Osteoblast (primary cell): ENCODE results near the gene CDIP1. TPM values are rescaled to one million over a fixed set of nuclear protein-coding genes. Genes with fewer than 3 reads are reported as not detected.

Source experiments
- DNase-seq: peaks from one replicate; pipeline ENCODE4 v3.0.0; 2011; ENCODE audit warnings: low spot score, mixed read lengths; ENCODE audit not compliant: insufficient read length; ENCODE audit errors: missing footprints
- H2AFZ ChIP-seq: 2 replicates; pipeline ENCODE4 v1.6.0; 2011; ENCODE audit warnings: mild to moderate bottlenecking, low read length
- H3K27ac ChIP-seq: 2 replicates; pipeline ENCODE4 v1.5.1; 2011; ENCODE audit warnings: mild to moderate bottlenecking, low read depth, low read length, moderate library complexity
- H3K27me3 ChIP-seq: 2 replicates; pipeline ENCODE4 v1.6.0; 2012; ENCODE audit warnings: mild to moderate bottlenecking, control low read depth, inconsistent platforms, low read length, moderate library complexity; ENCODE audit not compliant: insufficient read depth
- H3K36me3 ChIP-seq: 2 replicates; pipeline ENCODE4 v1.5.1; 2011; ENCODE audit warnings: mild to moderate bottlenecking, low read length, control low read depth, moderate library complexity; ENCODE audit not compliant: insufficient read depth
- H3K4me1 ChIP-seq: 2 replicates; pipeline ENCODE4 v1.5.1; 2011; ENCODE audit warnings: mild to moderate bottlenecking, low read length, control low read depth, moderate library complexity; ENCODE audit not compliant: insufficient read depth
- H3K4me2 ChIP-seq: 2 replicates; pipeline ENCODE4 v1.6.0; 2011; ENCODE audit warnings: mild to moderate bottlenecking, low read length; ENCODE audit not compliant: insufficient read depth
- H3K4me3 ChIP-seq: fragments of 200-600 bp; sonication (generic); 3 replicates; pipeline ENCODE4 v1.5.1; 2012; ENCODE audit warnings: mild to moderate bottlenecking, low read length, inconsistent platforms; ENCODE audit not compliant: insufficient read depth
- H3K79me2 ChIP-seq: 2 replicates; pipeline ENCODE4 v1.6.0; 2012; ENCODE audit warnings: mild to moderate bottlenecking, low read length, control low read depth, inconsistent platforms; ENCODE audit not compliant: insufficient read depth
- H3K9me3 ChIP-seq: 2 replicates; pipeline ENCODE4 v1.5.1; 2011; ENCODE audit warnings: low read depth, low read length, control low read depth
- H4K20me1 ChIP-seq: 2 replicates; pipeline ENCODE4 v1.6.0; 2012; ENCODE audit warnings: mild to moderate bottlenecking, low read length, control low read depth; ENCODE audit not compliant: insufficient read depth
- total RNA-seq: library from RNA; depleted of rRNA; stranded (reverse); fragments of >200 nt; gene quantifications from 2 replicates; pipeline ENCODE4 v1.2.3, GENCODE V29; 2012
- TF ChIP-seq, protein P1 (sequence below): IDR thresholded peaks from 2 replicates; pipeline ENCODE4 v1.5.1; 2011; ENCODE audit warnings: mild to moderate bottlenecking, low read depth, low read length, moderate library complexity; ENCODE audit errors: extremely low read depth

Gene CDIP1
- total RNA-seq, 1 donor: 10.5 TPM

DNA sequence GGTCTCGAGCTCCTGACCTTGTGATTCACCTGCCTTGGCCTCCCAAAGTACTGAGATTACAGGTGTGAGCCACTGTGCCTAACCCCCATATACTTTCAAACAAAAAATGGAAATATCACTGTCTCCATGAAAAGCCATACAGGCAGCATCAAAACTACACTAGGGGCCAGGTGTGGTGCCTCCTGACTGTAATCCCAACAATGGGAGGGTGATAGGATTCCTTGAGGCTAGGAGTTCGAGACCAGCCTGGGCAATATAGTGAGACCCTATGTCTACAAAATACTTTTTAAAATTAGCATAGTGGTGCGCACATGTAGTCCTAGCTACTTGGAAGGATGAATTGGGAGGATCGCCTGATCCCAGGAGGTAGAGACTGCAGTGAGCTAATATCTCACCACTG lies 46.7 kb downstream of the CDIP1 start:
- DNase-seq: no peak
- H3K36me3 ChIP-seq: peaks cover 2% of the 10 kb centered on the region
- no peaks in the 10 kb centered on the region for H3K9me3 ChIP-seq
- H3K27me3 ChIP-seq: no peaks in the 10 kb centered on the region
- no peak overlapping the region for H3K4me2 ChIP-seq
- H3K27ac ChIP-seq: no peak overlapping the region
- peaks cover 50% of the 10 kb centered on the region for H3K4me1 ChIP-seq
- H3K79me2 ChIP-seq: peaks cover 52% of the 10 kb centered on the region
- no peak overlapping the region for H2AFZ ChIP-seq
- peaks cover 22% of the 10 kb centered on the region for H4K20me1 ChIP-seq
- TF ChIP-seq, protein P1, sequence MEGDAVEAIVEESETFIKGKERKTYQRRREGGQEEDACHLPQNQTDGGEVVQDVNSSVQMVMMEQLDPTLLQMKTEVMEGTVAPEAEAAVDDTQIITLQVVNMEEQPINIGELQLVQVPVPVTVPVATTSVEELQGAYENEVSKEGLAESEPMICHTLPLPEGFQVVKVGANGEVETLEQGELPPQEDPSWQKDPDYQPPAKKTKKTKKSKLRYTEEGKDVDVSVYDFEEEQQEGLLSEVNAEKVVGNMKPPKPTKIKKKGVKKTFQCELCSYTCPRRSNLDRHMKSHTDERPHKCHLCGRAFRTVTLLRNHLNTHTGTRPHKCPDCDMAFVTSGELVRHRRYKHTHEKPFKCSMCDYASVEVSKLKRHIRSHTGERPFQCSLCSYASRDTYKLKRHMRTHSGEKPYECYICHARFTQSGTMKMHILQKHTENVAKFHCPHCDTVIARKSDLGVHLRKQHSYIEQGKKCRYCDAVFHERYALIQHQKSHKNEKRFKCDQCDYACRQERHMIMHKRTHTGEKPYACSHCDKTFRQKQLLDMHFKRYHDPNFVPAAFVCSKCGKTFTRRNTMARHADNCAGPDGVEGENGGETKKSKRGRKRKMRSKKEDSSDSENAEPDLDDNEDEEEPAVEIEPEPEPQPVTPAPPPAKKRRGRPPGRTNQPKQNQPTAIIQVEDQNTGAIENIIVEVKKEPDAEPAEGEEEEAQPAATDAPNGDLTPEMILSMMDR: no peak
- no peak overlapping the region for H3K4me3 ChIP-seq

DNA sequence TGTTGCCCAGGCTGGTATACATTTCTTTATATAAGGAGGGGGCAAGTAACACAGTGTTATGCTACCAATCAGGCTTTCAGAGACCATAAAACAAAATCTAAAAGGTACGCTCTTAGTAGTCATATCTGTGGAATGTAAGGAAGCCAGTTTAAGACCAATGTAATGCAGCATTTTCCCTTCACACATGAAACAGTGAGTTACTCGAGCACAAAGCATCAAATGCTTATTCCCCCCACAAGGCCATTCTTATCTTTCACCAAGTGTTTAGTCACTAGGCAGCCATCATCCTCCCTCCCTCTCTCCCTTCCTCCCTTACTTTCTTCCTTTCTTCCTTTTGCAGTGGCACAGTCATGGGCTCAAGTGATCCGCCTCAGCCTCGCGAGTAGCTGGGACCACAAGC lies 49.5 kb downstream of the CDIP1 start:
- DNase-seq: peak; percentile 86
- H2AFZ ChIP-seq: no peak overlapping the region
- H3K4me3 ChIP-seq: no peak overlapping the region
- peaks cover 9% of the 10 kb centered on the region for H4K20me1 ChIP-seq
- peak overlapping the region; percentile 56 for H3K4me2 ChIP-seq
- H3K27me3 ChIP-seq: no peaks in the 10 kb centered on the region
- peaks cover 22% of the 10 kb centered on the region for H3K4me1 ChIP-seq
- TF ChIP-seq, protein P1: no peak
- H3K79me2 ChIP-seq: peaks cover 57% of the 10 kb centered on the region
- no peaks in the 10 kb centered on the region for H3K9me3 ChIP-seq
- peaks cover 9% of the 10 kb centered on the region for H3K36me3 ChIP-seq
- H3K27ac ChIP-seq: peak overlapping the region; percentile 78

DNA sequence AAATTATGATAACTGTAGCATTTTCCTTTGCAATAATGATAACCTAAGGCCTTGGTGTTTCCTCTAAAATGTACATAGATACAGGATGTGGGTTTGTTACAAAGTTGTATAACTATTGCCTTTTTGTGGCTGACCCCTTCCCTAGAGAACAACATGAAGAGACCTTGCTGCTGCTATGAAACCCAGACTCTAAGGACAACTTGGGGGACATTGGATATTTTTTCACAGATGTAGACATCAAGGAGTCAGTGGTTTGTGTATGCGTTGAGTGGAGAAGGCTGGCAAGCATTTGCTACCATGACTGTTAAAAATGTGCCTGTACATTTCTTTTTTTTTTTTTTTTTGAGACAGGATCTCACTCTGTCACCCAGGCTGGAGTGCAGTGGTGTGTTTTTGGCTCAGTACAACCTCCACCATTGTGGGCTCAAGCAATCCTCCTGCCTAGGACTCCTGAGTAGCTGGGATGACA lies 50.0 kb downstream of the CDIP1 start:
- H3K4me2 ChIP-seq: peak overlapping the region; percentile 56

DNA sequence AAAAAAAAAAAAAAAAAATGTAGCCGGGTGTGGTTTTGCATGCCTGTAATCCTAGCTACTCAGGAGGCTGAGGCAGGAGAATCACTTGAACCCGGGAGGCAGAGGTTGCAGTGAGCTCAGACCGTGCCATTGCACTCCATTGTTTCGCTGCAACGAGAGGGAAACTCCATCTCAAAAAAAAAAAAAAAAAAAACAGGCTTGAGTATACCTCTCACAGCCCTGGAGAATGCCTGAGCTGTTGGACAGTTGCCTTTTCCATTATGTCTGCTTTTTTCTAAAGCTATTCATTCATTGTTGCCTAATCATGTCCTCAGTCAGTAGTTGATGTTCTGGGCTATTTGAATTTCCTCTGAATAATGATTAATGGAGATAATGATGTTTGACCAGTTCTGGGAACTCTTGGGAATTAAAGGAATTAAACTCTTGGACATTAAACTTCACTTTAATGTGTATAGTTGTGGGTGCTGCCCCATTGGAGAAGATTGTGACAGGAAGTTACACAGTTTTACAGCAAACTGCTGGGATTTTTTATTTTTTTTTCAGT lies 50.5 kb downstream of the CDIP1 start:
- Histone ChIP-seq H3K79me2 (peaks cover 56% of the 10 kb centered on the region), H2AFZ (no peak overlapping the region), H3K4me1 (peaks cover 22% of the 10 kb centered on the region), H4K20me1 (peaks cover 9% of the 10 kb centered on the region), H3K4me3 (no peak overlapping the region), H3K27me3 (no peaks in the 10 kb centered on the region), H3K9me3 (no peaks in the 10 kb centered on the region), H3K27ac (peak overlapping the region; percentile 78), H3K4me2 (peak overlapping the region; percentile 56), H3K36me3 (peaks cover 9% of the 10 kb centered on the region)
- no peak for DNase-seq
- TF ChIP-seq, protein P1: no peak

More for the DNA sequence above, 50.0 kb downstream of the CDIP1 start:
- H3K79me2 ChIP-seq: peaks cover 56% of the 10 kb centered on the region
- TF ChIP-seq, protein P1: no peak
- DNase-seq: peak; percentile 11
- no peaks in the 10 kb centered on the region for H3K9me3 ChIP-seq
- H4K20me1 ChIP-seq: peaks cover 9% of the 10 kb centered on the region
- peaks cover 22% of the 10 kb centered on the region for H3K4me1 ChIP-seq
- peaks cover 9% of the 10 kb centered on the region for H3K36me3 ChIP-seq
- H3K4me3 ChIP-seq: no peak overlapping the region
- H3K27me3 ChIP-seq: no peaks in the 10 kb centered on the region
- no peak overlapping the region for H2AFZ ChIP-seq
- H3K27ac ChIP-seq: peak overlapping the region; percentile 78
